Measurements from ENCODE around the gene ARRB1.
"Not testable (repeated sequence)": the region's sequence is repeated elsewhere in the genome, so short reads cannot be mapped to it uniquely, and the experiment has no call there.

ARRB1 gene

DNA sequence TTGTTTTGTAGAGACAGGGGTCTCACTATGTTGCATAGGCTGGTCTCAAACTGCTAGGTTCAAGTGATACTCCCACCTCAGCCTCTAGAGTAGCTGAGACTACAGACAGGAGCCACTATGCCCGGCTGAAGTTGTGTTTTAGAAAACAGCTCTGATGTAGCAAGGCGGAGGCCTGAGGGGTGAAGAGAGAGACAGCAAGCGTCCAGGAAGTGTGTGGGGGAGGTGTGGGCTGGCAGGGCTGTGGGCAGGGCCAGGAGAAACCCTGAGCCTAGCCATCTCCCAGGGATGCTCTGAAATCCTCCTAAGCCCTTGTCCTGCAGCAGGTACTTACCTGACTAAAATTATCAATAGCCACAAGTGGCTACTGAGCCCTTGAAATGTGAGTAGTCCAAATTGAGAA, 31.8 kb upstream of the ARRB1 start:
- Mint-ChIP-seq H3K4me3 (peak overlapping the region; percentile 39 to 57), H3K9me3 (no peaks in the 10 kb centered on the region), H3K4me1 (ENCODE audit: low read depth in 2 of 2) (peaks cover 15 to 16% of the 10 kb centered on the region in 2 donors), H3K27me3 (no peaks in the 10 kb centered on the region), H3K27ac (peak overlapping the region; percentile 59 to 75), H3K36me3 (ENCODE audit: insufficient read depth) (no peaks in the 10 kb centered on the region)
- DNase-seq, result peak in 1 of 3 experiments; percentile 28
- ATAC-seq (replicated peaks), result peak; percentile 78

DNA sequence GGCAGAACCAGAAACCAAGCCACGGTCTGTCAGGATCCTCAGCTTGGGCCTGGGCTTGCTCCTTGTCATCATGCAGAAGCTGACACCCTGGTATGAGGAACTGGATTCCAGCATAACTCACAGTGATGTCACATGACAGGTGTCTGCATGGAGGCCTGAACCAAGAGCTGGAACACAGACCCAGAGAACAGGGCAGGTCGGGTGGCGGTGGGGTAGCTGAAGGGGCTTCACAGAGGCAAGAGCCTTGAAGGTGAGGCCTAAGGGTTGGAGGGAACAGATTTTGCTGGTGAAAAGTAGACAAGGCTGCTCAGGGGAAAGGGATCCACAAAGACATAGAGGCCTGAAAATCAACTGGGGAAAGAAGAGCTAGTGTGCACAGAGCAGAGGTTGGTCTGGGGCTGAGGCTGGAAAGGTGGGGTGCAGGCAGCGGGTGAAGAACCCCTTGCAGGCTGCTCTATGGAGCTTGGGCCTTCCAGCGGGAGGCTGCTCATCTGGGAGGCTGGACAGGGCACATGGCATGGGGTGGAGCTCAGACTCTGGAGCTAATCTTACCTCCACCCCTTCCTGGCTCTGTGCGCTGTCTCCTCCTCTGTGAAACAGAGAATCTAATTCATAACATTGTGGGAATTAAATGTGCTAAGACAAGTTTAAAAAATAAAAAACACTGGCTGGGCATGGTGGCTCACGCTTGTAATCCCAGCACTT, 29.4 kb upstream of the ARRB1 start:
- Mint-ChIP-seq H3K4me1 (ENCODE audit: low read depth in 2 of 2) (peaks cover 15 to 16% of the 10 kb centered on the region in 2 donors), H3K27ac (peak overlapping the region; percentile 3 to 17), H3K9me3 (no peaks in the 10 kb centered on the region), H3K36me3 (ENCODE audit: insufficient read depth) (no peaks in the 10 kb centered on the region), H3K4me3 (no peak overlapping the region), H3K27me3 (peaks cover 0 to under 1% of the 10 kb centered on the region in 2 donors)
- no peak for ATAC-seq (replicated peaks)
- no peak for DNase-seq

DNA sequence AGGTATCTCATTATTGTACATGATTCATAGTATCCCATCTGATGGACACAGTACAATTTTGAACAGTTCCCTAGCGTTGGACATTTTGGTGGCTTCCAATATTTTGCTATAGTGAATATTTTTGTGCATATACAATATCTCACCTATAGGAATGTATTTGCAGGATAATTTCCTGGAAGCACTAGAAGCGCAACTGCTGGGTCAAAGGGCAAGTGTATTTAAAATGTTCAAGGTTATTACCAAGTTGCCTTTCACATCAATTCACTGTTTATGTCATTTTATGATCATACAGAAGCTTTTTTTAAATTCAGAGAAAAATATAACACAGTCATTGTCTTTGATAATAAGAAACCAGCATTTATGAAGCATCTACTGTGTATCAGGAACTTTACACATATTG, 28.8 kb upstream of the ARRB1 start:
- Mint-ChIP-seq H3K27ac (no peak overlapping the region), H3K9me3 (no peaks in the 10 kb centered on the region), H3K36me3 (ENCODE audit: insufficient read depth) (no peaks in the 10 kb centered on the region), H3K27me3 (peaks cover 0 to 7% of the 10 kb centered on the region in 2 donors), H3K4me3 (no peak overlapping the region), H3K4me1 (ENCODE audit: low read depth in 2 of 2) (peaks cover 15 to 16% of the 10 kb centered on the region in 2 donors)
- DNase-seq (no peak), ATAC-seq (replicated peaks) (no peak)

DNA sequence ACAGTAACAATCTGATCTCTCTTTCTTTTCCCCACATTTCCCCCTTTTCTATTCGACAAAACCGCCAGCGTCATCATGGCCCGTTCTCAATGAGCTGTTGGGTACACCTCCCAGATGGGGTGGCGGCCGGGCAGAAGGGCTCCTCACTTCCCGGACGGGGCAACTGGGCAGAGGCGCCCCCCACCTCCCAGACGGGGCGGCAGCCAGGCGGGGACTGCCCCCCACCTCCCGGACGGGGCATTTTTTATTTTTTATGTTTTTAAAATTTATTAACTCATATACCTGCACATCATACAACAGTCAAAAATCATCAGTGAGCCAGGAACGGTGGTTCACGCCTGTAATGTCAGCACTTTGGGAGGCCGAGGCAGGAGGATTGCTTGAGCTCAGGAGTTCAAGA, 27.3 kb upstream of the ARRB1 start:
- not testable (repeated sequence) for H3K27me3 Mint-ChIP-seq; H3K27ac Mint-ChIP-seq; ATAC-seq (replicated peaks); H3K9me3 Mint-ChIP-seq; H3K36me3 Mint-ChIP-seq (ENCODE audit: insufficient read depth); H3K4me3 Mint-ChIP-seq; DNase-seq; H3K4me1 Mint-ChIP-seq (ENCODE audit: low read depth in 2 of 2)

DNA sequence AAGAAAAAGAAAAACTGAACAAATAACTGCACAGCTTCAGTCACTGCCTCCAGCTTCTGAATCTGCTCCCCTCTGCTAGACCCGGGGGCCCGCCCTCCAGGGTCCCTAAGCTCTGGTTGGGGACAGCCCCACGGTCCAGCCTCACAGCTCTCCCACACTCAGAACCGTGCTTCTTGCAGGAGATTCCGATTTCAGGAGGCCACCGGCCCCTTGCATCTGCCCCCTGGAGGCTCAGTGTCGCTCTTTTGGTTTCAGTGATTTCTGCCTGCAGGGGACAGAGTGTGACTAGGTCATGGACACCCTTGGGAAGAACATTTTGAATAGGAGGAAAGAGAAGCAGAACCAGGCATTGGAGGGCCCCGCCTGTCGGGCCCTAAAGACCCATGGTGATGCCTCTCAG, 24.7 kb upstream of the ARRB1 start:
- no peak overlapping the region for H3K27ac Mint-ChIP-seq
- no peaks in the 10 kb centered on the region for H3K9me3 Mint-ChIP-seq
- DNase-seq, result no peak
- ATAC-seq (replicated peaks), result no peak
- H3K4me3 Mint-ChIP-seq, result no peak overlapping the region
- H3K27me3 Mint-ChIP-seq, result peaks cover 0 to 7% of the 10 kb centered on the region in 2 donors
- H3K4me1 Mint-ChIP-seq (ENCODE audit: low read depth in 2 of 2), result peaks cover 0 to 6% of the 10 kb centered on the region in 2 donors
- no peaks in the 10 kb centered on the region for H3K36me3 Mint-ChIP-seq (ENCODE audit: insufficient read depth)

DNA sequence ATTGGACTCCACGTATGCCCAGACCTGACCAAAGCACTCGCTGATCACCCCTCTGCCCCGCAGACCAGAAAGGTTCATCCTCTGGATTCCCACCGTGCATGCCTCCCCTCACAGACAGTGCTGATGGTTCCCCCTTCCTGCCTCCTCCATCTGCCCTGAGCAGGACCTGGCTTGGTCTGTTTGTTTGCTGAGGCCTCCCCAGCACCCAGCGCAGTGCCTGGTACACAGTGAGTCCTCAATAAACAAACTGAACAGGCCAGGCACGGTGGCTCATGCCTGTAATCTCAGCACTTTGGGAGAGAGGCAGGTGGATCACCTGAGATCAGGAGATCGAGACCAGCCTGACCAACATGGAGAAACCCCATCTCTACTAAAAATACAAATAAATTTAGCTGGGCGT, 24.2 kb upstream of the ARRB1 start:
- Mint-ChIP-seq H3K4me1 (ENCODE audit: low read depth in 2 of 2) (peaks cover 0 to 6% of the 10 kb centered on the region in 2 donors), H3K27me3 (peaks cover 0 to 7% of the 10 kb centered on the region in 2 donors), H3K9me3 (no peaks in the 10 kb centered on the region), H3K4me3 (no peak overlapping the region), H3K36me3 (ENCODE audit: insufficient read depth) (no peaks in the 10 kb centered on the region), H3K27ac (no peak overlapping the region)
- DNase-seq, result no peak
- ATAC-seq (replicated peaks), result no peak

DNA sequence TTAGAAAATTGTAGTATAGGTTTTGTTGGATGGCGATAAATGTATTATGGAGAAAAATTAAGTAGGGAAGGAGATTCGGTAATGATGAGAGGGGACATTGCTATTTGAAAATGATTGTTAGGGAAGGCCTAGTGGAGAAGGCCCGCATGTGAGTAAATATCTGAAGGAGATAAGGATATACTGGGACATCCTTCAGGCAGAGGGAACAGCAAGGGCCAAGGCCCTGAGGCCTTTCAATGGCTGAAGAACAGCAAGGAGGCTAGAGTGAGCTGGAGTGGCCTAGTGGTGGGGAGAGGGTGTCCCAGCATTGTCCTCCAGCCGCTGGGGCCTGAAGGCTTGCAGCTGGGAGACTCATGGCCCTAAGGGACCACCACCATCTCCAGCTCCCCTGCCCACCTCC, 23.2 kb upstream of the ARRB1 start:
- Mint-ChIP-seq H3K4me3 (no peak overlapping the region), H3K36me3 (ENCODE audit: insufficient read depth) (no peaks in the 10 kb centered on the region), H3K9me3 (no peaks in the 10 kb centered on the region), H3K4me1 (ENCODE audit: low read depth in 2 of 2) (peaks cover 3 to 12% of the 10 kb centered on the region in 2 donors), H3K27ac (no peak overlapping the region), H3K27me3 (peaks cover 0 to 7% of the 10 kb centered on the region in 2 donors)
- DNase-seq, result no peak
- no peak for ATAC-seq (replicated peaks)

DNA sequence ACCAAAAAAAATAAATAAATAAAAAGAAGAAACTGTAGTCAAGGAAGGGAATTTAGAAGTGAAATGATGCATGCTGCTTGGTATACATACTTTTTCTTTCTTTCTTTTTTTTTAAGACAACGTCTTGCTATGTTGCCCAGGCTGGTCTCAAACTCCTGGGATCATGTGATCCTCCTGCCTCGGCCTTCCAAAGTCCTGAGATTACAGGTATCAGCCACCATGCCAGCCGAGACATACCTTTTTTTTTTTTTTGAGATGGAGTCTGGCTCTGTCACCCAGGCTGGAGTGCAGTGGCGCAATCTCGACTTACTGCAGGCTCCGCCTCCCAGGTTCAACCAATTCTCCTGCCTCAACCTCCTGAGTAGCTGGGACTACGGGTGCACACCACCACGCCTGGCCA, 21.7 kb upstream of the ARRB1 start:
- DNase-seq, result no peak
- H3K27me3 Mint-ChIP-seq, result peaks cover 0 to 7% of the 10 kb centered on the region in 2 donors
- H3K4me1 Mint-ChIP-seq (ENCODE audit: low read depth in 2 of 2), result peaks cover 3 to 12% of the 10 kb centered on the region in 2 donors
- H3K36me3 Mint-ChIP-seq (ENCODE audit: insufficient read depth), result no peaks in the 10 kb centered on the region
- no peak for ATAC-seq (replicated peaks)
- no peak overlapping the region for H3K4me3 Mint-ChIP-seq
- no peaks in the 10 kb centered on the region for H3K9me3 Mint-ChIP-seq
- no peak overlapping the region for H3K27ac Mint-ChIP-seq

DNA sequence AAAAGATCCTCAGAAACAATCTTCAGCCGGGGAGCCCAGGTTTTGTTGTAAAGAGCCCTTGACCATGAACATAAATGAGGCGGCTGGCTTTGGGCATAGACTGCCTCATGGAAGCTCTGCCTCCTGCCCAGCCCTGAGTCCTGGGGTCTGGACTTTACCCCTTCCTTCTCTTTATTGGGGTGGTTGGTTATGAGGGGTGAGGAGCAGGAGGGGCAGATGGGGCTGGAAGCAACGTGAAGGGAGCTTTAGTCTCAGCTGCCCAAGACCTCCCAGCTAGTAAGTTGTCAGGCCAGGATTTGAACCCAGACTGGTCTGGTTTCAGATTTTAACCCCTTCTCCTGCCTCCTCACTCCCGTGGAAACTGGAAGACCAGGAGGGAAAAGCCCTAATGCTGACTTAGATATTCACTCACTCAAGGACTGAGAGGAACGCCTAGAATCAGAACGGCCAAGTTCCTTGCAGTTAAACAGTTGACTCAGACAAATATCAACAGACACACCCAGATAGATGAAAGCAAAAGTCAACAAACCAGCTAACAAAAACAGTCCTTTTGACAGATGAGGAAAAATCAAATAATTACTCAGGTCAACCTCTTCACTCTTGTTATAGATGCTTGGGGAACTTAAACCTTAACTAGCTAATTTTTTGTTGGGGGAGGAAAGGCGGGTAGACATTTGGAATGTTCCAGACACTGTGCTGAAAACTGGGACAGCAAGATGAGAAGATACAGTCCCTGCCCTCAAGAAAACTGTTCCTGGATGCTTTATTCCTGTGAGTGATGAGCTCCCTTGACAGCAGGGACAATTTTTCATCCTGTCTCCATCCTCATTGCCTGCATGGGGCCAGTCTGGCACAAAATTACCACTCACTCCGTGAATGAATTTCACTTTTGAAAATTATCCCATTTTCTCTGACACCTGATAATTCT, 20.8 kb upstream of the ARRB1 start:
- Mint-ChIP-seq H3K27me3 (peaks cover 0 to 7% of the 10 kb centered on the region in 2 donors), H3K9me3 (no peaks in the 10 kb centered on the region), H3K27ac (no peak overlapping the region), H3K36me3 (ENCODE audit: insufficient read depth) (no peaks in the 10 kb centered on the region), H3K4me3 (no peak overlapping the region), H3K4me1 (ENCODE audit: low read depth in 2 of 2) (peaks cover 3 to 12% of the 10 kb centered on the region in 2 donors)
- DNase-seq (no peak), ATAC-seq (replicated peaks) (no peak)

DNA sequence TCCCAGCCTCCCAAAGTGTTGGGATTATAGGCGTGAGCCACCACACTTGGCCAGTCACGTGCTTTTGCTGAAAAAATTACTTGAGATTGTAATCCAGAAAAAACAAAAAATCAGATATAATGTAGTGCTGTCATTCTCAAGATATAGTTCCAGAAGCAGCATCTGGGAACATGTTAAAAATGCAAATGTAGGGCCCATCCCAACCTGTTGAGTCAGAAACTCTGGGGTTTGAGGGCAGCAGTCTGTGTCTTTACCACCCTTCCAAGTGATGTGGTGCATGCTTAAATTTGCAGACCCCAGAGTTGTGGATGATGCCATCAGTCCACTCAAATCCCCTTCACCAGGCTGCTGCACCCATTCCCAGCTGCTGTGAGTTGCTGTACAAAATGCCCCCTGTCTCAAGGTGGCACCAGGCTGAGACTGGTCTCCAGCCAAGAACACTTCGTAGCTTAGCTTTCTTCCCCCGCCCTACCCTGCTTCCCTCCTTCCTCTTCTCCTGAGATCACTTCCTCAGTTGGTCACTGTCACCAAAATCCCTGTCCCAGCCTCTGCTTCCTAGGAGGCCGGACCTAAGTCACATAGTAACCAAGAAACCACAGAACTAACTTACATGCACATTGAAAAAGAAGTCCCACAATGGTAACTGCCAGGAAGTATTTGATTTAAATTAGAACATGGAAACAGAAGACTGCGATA, 18.2 kb upstream of the ARRB1 start:
- ATAC-seq (replicated peaks), result no peak
- no peak for DNase-seq
- Mint-ChIP-seq H3K36me3 (ENCODE audit: insufficient read depth) (no peaks in the 10 kb centered on the region), H3K27me3 (no peaks in the 10 kb centered on the region), H3K4me1 (ENCODE audit: low read depth in 2 of 2) (peaks cover 3 to 12% of the 10 kb centered on the region in 2 donors), H3K27ac (no peak overlapping the region), H3K9me3 (no peaks in the 10 kb centered on the region), H3K4me3 (no peak overlapping the region)

DNA sequence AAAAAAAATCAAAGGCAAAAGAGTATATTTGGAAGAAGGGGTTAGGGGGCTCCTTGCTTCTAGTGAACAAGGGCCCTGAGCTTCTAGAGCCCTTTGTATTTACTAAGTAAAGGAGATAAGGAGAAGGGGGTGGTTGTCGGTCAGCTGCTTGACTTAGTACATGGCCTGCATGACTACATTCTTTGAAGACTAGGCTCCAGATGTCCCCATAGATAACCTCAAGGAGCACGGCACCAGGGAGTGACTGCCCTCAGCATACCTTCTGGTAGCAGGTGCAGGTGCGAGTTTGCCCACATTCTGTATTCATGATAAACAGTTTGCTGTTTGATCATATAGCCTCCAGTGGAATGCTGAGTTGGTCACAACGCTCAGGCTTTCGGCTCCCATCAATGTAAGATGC, 15.4 kb upstream of the ARRB1 start:
- H3K27me3 Mint-ChIP-seq; ATAC-seq (replicated peaks); H3K4me1 Mint-ChIP-seq (ENCODE audit: low read depth in 2 of 2); H3K9me3 Mint-ChIP-seq; H3K27ac Mint-ChIP-seq; DNase-seq; H3K36me3 Mint-ChIP-seq (ENCODE audit: insufficient read depth); H3K4me3 Mint-ChIP-seq: not testable (repeated sequence)

DNA sequence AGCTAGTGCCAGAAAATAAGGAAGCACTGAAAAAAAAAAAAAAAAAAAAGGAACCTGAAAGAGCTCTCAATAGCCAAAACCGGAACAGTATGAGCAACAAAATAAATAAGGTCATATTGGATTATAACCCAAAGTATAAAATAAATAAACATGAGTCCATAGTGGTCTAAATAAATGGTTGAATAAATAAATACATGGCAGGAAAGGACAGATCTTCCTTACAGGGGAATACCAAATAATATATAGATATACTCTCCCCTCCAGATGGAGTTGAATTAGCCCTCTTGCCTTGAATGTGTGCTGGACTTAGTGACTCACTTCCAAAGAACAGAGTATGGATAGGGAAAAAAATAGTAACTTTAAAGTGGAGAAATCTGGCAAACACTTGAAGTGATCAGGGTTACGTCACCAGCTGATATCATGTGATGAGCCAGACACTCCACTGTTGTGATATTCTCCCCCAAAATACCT, 14.3 kb upstream of the ARRB1 start:
- H3K27ac Mint-ChIP-seq, result peak overlapping the region in 1 of 2 donors; percentile 44
- no peak for DNase-seq
- H3K27me3 Mint-ChIP-seq, result peaks cover 0 to 9% of the 10 kb centered on the region in 2 donors
- ATAC-seq (replicated peaks), result no peak
- H3K36me3 Mint-ChIP-seq (ENCODE audit: insufficient read depth), result peaks cover 1% of the 10 kb centered on the region
- no peaks in the 10 kb centered on the region for H3K9me3 Mint-ChIP-seq
- peaks cover 3 to 5% of the 10 kb centered on the region in 2 donors for H3K4me1 Mint-ChIP-seq (ENCODE audit: low read depth in 2 of 2)
- H3K4me3 Mint-ChIP-seq, result no peak overlapping the region

DNA sequence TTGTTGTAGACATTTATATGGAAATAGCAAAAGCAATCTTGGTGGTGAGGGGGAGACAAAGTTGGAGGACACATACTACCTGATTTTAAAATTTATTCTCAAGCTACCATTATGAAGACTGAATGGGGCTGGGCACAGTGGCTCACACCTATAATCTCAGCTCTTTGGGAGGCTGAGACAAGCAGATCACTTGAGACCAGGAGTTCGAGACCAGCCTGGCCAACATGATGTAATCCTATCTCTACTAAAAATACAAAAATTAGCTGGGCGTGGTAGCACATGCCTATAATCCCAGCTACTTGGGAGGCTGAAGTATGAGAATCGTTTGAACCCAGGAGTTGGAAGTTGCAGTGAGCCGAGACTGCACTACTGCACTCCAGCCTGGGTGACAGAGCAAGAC, 10.8 kb upstream of the ARRB1 start:
- H3K27ac Mint-ChIP-seq, result not testable (repeated sequence)

More for the DNA sequence above, 10.8 kb upstream of the ARRB1 start:
- H3K9me3 Mint-ChIP-seq; H3K36me3 Mint-ChIP-seq (ENCODE audit: insufficient read depth); H3K4me1 Mint-ChIP-seq (ENCODE audit: low read depth in 2 of 2); H3K4me3 Mint-ChIP-seq; DNase-seq; ATAC-seq (replicated peaks); H3K27me3 Mint-ChIP-seq: not testable (repeated sequence)

Data from effector memory CD8-positive, alpha-beta T cell (primary cell).